ENCODE results near the gene CACUL1.
"Not testable (repeated sequence)": the region's sequence is repeated elsewhere in the genome, so short reads cannot be mapped to it uniquely, and the experiment has no call there.

Gene CACUL1

GRCh38 chr10:118793545-118793944, 38.8 kb upstream of the CACUL1 start:
- no peak overlapping the region for H3K4me3 ChIP-seq (ENCODE audit: control insufficient read depth, low read depth, low read length)
- DNase-seq (ENCODE audit: low read depth): no peak
- TF ChIP-seq, protein P1, sequence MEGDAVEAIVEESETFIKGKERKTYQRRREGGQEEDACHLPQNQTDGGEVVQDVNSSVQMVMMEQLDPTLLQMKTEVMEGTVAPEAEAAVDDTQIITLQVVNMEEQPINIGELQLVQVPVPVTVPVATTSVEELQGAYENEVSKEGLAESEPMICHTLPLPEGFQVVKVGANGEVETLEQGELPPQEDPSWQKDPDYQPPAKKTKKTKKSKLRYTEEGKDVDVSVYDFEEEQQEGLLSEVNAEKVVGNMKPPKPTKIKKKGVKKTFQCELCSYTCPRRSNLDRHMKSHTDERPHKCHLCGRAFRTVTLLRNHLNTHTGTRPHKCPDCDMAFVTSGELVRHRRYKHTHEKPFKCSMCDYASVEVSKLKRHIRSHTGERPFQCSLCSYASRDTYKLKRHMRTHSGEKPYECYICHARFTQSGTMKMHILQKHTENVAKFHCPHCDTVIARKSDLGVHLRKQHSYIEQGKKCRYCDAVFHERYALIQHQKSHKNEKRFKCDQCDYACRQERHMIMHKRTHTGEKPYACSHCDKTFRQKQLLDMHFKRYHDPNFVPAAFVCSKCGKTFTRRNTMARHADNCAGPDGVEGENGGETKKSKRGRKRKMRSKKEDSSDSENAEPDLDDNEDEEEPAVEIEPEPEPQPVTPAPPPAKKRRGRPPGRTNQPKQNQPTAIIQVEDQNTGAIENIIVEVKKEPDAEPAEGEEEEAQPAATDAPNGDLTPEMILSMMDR (conservative IDR thresholded peaks at IDR 0.05; ENCODE audit: control insufficient read depth, insufficient read depth, low read depth, low read length): no peak

DNA sequence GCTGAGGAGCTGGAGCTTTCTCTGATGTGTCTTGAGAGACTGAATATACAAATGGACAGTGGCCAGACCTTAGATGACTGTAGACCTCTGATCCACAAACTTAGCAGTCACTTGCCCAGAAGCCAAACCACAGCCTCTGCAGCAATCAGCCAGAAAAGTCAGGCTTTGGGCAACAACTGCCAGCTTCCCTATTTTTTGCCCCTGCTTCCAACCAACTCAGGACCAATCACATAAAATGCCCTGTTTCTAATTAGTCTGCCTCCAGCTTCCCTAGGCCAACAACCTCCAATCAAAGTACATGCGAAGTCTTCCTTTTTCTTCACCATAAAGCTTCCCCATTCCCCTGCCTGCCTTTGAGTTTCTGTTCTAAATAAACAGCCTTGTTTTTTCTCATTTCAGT, 37.8 kb upstream of the CACUL1 start:
- peak; percentile 71 for DNase-seq (ENCODE audit: low read depth)
- TF ChIP-seq, protein P1 (conservative IDR thresholded peaks at IDR 0.05; ENCODE audit: control insufficient read depth, insufficient read depth, low read depth, low read length): no peak
- no peak overlapping the region for H3K4me3 ChIP-seq (ENCODE audit: control insufficient read depth, low read depth, low read length)

GRCh38 chr10:118790058-118790457, 35.3 kb upstream of the CACUL1 start:
- TF ChIP-seq, protein P1 (conservative IDR thresholded peaks at IDR 0.05; ENCODE audit: control insufficient read depth, insufficient read depth, low read depth, low read length): no peak
- DNase-seq (ENCODE audit: low read depth): no peak
- no peak overlapping the region for H3K4me3 ChIP-seq (ENCODE audit: control insufficient read depth, low read depth, low read length)

DNA sequence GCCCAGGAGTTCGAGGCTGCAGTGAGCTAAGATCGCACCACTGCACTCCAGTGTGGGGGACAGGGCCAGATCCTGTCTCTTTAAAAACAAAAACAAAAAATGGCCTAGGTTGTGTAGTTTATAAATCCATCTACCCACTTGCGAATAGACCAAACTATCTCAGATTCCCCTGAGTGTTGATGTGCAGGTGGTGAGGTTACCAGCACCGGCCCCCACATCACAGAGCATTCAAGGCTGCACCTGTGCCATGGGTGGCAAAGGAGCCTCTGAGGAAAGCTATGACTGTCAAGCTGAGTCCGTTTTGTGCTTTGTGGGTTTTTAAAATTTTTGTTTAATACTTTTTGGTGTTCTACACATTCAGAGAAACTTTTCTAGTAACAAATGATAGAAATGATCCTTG, 30.8 kb upstream of the CACUL1 start:
- no peak overlapping the region for H3K4me3 ChIP-seq (ENCODE audit: control insufficient read depth, low read depth, low read length)
- DNase-seq (ENCODE audit: low read depth): no peak
- TF ChIP-seq, protein P1 (conservative IDR thresholded peaks at IDR 0.05; ENCODE audit: control insufficient read depth, insufficient read depth, low read depth, low read length): no peak

DNA sequence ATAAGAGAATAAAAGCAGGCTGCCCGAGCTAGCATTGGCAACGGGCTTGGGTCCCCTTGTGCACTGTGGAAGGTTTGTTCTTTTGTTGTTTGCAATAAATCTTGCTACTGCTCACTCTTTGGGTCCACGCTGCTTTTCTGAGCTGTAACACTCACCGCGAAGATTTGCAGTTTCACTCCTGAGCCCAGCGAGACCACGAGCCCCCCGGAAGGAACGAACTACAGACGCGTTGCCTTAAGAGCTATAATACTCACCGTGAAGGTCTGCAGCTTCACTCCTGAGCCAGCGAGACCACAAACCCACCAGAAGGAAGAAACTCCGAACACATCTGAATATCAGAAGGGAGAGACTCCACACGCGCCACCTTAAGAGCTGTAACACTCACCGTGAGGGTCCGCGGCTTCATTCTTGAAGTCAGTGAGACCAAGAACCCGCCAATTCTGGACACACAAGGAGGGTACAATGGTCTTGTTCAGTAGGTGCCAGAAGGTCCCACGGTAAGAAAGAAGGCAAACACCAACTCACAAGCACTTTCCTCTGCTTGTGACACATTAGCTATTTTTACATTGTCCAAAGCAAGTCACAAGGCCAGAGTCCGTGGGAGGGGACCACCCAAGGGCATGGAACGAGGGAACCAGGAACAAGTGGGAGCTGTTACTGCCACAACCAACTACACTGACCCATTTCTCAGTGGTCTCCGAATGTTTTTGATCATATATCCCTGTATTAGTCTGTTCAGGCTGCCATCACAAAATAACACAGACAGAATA, 29.2 kb upstream of the CACUL1 start:
- DNase-seq (ENCODE audit: low read depth): no peak

GRCh38 chr10:118782916-118783465, 28.2 kb upstream of the CACUL1 start:
- DNase-seq (ENCODE audit: low read depth); H3K4me3 ChIP-seq (ENCODE audit: control insufficient read depth, low read depth, low read length): not testable (repeated sequence)

More for the DNA sequence above, 29.2 kb upstream of the CACUL1 start:
- TF ChIP-seq, protein P1 (conservative IDR thresholded peaks at IDR 0.05; ENCODE audit: control insufficient read depth, insufficient read depth, low read depth, low read length): no peak
- no peak overlapping the region for H3K4me3 ChIP-seq (ENCODE audit: control insufficient read depth, low read depth, low read length)

- TF ChIP-seq, protein P1 (conservative IDR thresholded peaks at IDR 0.05; ENCODE audit: control insufficient read depth, insufficient read depth, low read depth, low read length): no peak
- DNase-seq (ENCODE audit: low read depth): no peak
- no peak overlapping the region for H3K4me3 ChIP-seq (ENCODE audit: control insufficient read depth, low read depth, low read length)
Observed at GRCh38 chr10:118781541-118781940, 26.8 kb upstream of the CACUL1 start.

All from fibroblast of mammary gland (primary cell).